ENCODE data around the gene CLDN16. TPM values are rescaled to one million over a fixed set of nuclear protein-coding genes. Genes with fewer than 3 reads are reported as not detected.

CLDN16 gene
- total RNA-seq, result under 1 TPM in 1 of 2 donors, not detected in 1; 0.45 TPM

- Histone ChIP-seq H3K27ac (no peak within 1 kb of the TSS), H3K27me3 (replicated peaks; ENCODE audit: insufficient read depth) (no peaks in the 10 kb centered on the region), H3K4me3 (no peak within 1 kb of the TSS), H3K4me1 (replicated peaks) (no peaks in the 10 kb centered on the region), H3K9me3 (no peaks in the 10 kb centered on the region), H3K36me3 (no peaks in the 10 kb centered on the region)
- intact Hi-C loops (cut with DNase I), result no loop called here
- TF ChIP-seq POLR2A (IDR thresholded peaks at IDR 0.05) (no peak), CTCF (IDR thresholded peaks at IDR 0.05) (no peak)
- DNase-seq (ENCODE audit: low spot score), result no peak
- 79% methylated on average over 12 of the region's 12 CpGs for WGBS
These were observed at the start of gene CLDN16 for GRCh38 chr3:190387578-190388213. TSS of gene CLDN16 (plus strand) at chr3:190388163. CDS start at chr3:190388330, 167 bp downstream.

- intact Hi-C loops (cut with DNase I), result no loop called here
- no peaks in the 10 kb centered on the region for H3K27me3 ChIP-seq (replicated peaks; ENCODE audit: insufficient read depth)
- H3K9me3 ChIP-seq, result no peaks in the 10 kb centered on the region
- no peak overlapping the region for H3K27ac ChIP-seq
- no peak for DNase-seq (ENCODE audit: low spot score)
- TF ChIP-seq CTCF (IDR thresholded peaks at IDR 0.05), result no peak
- TF ChIP-seq POLR2AphosphoS5 (IDR thresholded peaks at IDR 0.05), result no peak
- no peak for TF ChIP-seq POLR2A (IDR thresholded peaks at IDR 0.05)
- H3K36me3 ChIP-seq, result no peaks in the 10 kb centered on the region
- no peak overlapping the region for H3K4me3 ChIP-seq
- no peaks in the 10 kb centered on the region for H3K4me1 ChIP-seq (replicated peaks)
These were observed 49.2 kb upstream of the CLDN16 start for GRCh38 chr3:190338717-190339116.

- Histone ChIP-seq H3K36me3 (no peaks in the 10 kb centered on the region), H3K27ac (no peak overlapping the region), H3K9me3 (no peaks in the 10 kb centered on the region), H3K4me1 (replicated peaks) (no peaks in the 10 kb centered on the region), H3K27me3 (replicated peaks; ENCODE audit: insufficient read depth) (no peaks in the 10 kb centered on the region), H3K4me3 (no peak overlapping the region)
- no peak for DNase-seq (ENCODE audit: low spot score)
- intact Hi-C loops (cut with DNase I), result no loop called here
- no peak for TF ChIP-seq POLR2AphosphoS5 (IDR thresholded peaks at IDR 0.05)
- peak in 1 of 4 experiments; percentile 5 for TF ChIP-seq CTCF (IDR thresholded peaks at IDR 0.05)
These were observed 48.8 kb upstream of the CLDN16 start for GRCh38 chr3:190339130-190339529.

- Histone ChIP-seq H3K4me3 (no peak overlapping the region), H3K36me3 (no peaks in the 10 kb centered on the region), H3K4me1 (replicated peaks) (no peaks in the 10 kb centered on the region), H3K27ac (no peak overlapping the region), H3K9me3 (no peaks in the 10 kb centered on the region), H3K27me3 (replicated peaks; ENCODE audit: insufficient read depth) (no peaks in the 10 kb centered on the region)
- WGBS, result 82% methylated on average over 2 of the region's 2 CpGs
- no peak for TF ChIP-seq POLR2A (IDR thresholded peaks at IDR 0.05)
- TF ChIP-seq POLR2AphosphoS5 (IDR thresholded peaks at IDR 0.05), result no peak
- TF ChIP-seq CTCF (IDR thresholded peaks at IDR 0.05), result no peak
- DNase-seq (ENCODE audit: low spot score), result no peak
- intact Hi-C loops (cut with DNase I), result no loop called here
These were observed 47.9 kb upstream of the CLDN16 start for GRCh38 chr3:190340071-190340470.

- H3K4me1 ChIP-seq (replicated peaks), result no peaks in the 10 kb centered on the region
- intact Hi-C loops (cut with DNase I), result no loop called here
- 7% methylated on average over 4 of the region's 4 CpGs for WGBS
- H3K27me3 ChIP-seq (replicated peaks; ENCODE audit: insufficient read depth), result no peaks in the 10 kb centered on the region
- no peak overlapping the region for H3K4me3 ChIP-seq
- TF ChIP-seq POLR2AphosphoS5 (IDR thresholded peaks at IDR 0.05), result peak; percentile 45
- TF ChIP-seq POLR2A (IDR thresholded peaks at IDR 0.05), result no peak
- H3K9me3 ChIP-seq, result no peaks in the 10 kb centered on the region
- H3K27ac ChIP-seq, result peak overlapping the region; percentile 72 to 74
- H3K36me3 ChIP-seq, result no peaks in the 10 kb centered on the region
- DNase-seq (ENCODE audit: low spot score), result peak; percentile 54
These were observed 42.7 kb upstream of the CLDN16 start for GRCh38 chr3:190345027-190345821.

Measured in prostate gland (tissue), 2 donors.